ENCODE measurements around the gene MEP1B.

GRCh38 chr18:32209685-32210445 is 20.0 kb downstream of the MEP1B start:
- TF ChIP-seq CTCF (IDR thresholded peaks at IDR 0.05; ENCODE audit: borderline replicate concordance, extremely low read depth, low read length, poor library complexity, severe bottlenecking) (no peak), EZH2 (IDR thresholded peaks at IDR 0.05; ENCODE audit: borderline replicate concordance, low read depth, low read length, severe bottlenecking) (no peak)

All from DND-41 (cell line).